ENCODE results near the gene TPX2. TPM values are rescaled to one million over a fixed set of nuclear protein-coding genes. Genes with fewer than 3 reads are reported as not detected.

TPX2 gene
- polyA plus RNA-seq, 3 donors: 38.2 to 61.1 (median 58.2) TPM

GRCh38 chr20:31837896-31838397, 98.9 kb downstream of the TPX2 start:
- no peak for DNase-seq (ENCODE audit: extremely low read depth in 1 of 11, low read depth in 9 of 11, low spot score in 4 of 11)

- no peak for DNase-seq (ENCODE audit: extremely low read depth in 1 of 11, low read depth in 9 of 11, low spot score in 4 of 11)
Measured at GRCh38 chr20:31838646-31839292, 99.7 kb downstream of the TPX2 start.

DNA sequence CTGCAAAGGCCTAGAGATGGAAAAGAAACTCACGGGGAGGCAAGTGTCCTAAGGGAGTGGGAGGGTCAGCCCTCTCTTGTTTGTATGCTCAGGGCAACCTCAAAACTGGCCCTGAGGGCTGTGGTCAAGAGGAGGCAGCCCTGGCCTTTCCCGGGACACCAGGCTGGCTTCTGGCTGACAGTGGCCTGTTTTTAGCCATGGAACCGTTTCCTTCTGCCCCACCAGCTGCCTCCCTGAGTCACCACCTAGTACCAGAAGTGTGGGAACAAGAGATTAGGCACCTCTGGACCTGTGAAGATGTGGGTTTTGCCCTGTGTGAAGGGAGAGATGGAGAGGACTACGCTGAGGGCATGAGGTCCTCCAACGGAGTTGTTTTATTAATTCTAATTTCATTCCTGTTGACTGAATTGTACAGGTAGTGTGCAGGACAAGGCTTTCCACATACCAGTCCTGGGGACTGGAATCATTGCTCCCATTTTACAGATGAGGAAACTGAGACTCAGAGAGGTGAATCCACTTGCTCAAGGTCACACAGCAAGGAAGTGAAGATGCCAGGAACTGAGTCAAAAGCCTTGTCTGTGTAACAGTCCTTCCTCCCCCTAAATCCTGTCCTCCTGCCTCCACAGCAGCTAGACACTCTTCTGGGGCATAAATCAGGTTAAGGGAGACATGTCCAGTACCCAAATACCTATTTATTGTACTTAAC, 100.8 kb downstream of the TPX2 start:
- no peak for DNase-seq (ENCODE audit: extremely low read depth in 1 of 11, low read depth in 9 of 11, low spot score in 4 of 11)

GRCh38 chr20:31840906-31841816, 102.1 kb downstream of the TPX2 start:
- DNase-seq (ENCODE audit: extremely low read depth in 1 of 11, low read depth in 9 of 11, low spot score in 4 of 11): no peak

- no peak for DNase-seq (ENCODE audit: extremely low read depth in 1 of 11, low read depth in 9 of 11, low spot score in 4 of 11)
Measured at GRCh38 chr20:31841928-31842327, 102.8 kb downstream of the TPX2 start.

DNA sequence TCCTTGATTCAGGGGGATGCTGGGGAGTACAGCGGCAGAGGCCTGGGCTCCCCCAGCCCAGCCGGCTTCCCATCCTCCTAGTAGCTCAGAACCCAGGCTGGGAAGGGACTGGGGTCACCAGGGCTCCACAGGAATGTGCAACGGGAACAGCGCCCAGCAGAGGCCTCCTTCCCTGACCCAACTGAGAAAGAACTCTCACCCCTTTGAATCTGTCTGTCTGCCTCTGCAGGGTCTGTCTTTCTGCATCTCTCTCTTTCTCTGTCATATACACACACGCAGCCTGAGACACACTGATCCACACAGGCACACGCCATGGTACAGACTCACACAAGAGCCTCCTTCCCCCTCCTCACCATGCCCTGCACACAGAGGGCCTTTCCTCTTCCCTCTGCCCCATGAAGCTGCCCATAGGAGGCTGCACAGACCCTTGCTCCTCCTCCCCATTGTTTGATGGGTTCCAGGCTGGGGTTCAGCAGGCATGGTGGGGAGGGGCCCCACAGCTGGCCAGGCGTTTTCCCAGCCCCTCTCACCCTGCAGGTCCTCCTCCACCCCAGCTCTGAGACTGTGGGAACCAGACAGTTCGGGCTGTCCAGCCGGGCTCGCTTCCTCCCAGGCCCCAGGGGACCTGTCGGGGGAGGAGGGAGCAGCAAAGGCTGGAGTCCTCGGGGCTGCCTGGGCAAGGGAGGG, 103.5 kb downstream of the TPX2 start:
- peak in 6 of 11 donors; percentile 65 to 78 (median 75) for DNase-seq (ENCODE audit: extremely low read depth in 1 of 11, low read depth in 9 of 11, low spot score in 4 of 11)

GRCh38 chr20:31843288-31843687, 104.2 kb downstream of the TPX2 start:
- DNase-seq (ENCODE audit: extremely low read depth in 1 of 11, low read depth in 9 of 11, low spot score in 4 of 11): no peak

DNA sequence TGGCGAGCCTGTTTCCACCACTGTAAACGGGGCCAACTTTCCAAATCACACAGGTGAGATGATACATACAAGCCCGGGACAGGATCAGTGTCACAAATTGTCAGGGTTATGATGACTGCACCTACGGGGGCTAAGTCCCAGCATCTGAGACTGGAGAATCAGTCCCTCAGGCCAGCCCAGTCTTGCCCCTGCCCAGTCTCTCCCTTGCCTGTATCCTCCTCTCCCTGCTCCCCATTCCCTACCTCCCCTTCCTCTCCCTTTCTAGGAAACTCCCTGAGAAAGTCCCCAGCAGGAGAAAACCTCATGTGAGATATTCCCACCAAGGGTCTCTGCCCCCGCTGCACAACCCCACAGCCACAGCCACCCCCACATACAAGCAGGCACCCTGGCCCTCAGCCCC, 104.8 kb downstream of the TPX2 start:
- no peak for DNase-seq (ENCODE audit: extremely low read depth in 1 of 11, low read depth in 9 of 11, low spot score in 4 of 11)

DNA sequence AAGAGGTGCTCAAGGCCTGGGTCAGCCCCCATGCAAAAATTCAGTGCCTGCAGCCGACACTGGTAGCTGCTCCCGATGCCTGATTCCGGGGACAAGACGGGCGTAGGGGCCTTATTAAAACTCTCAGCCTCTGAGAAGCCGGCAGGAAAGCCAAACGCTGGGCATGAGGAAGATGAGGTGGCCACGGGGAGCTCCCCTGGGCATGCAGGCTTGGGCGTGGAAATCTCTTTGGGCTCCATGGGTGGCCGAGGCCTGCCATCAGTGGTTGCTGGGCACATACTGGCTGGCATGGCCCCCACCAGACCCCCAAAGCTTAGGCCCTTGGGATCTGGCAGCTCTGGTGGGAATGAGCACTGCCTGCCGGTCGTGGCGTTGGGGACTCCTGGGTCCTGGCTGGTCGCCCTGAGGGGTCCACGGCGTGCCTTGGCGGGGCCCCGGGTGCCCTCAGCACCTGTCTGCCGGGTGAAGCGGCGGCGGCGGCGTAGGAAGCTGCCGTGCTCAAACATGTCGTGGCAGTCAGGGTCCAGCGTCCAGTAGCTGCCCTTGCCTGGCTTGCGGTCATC, 105.7 kb downstream of the TPX2 start:
- no peak for DNase-seq (ENCODE audit: extremely low read depth in 1 of 11, low read depth in 9 of 11, low spot score in 4 of 11)

DNA sequence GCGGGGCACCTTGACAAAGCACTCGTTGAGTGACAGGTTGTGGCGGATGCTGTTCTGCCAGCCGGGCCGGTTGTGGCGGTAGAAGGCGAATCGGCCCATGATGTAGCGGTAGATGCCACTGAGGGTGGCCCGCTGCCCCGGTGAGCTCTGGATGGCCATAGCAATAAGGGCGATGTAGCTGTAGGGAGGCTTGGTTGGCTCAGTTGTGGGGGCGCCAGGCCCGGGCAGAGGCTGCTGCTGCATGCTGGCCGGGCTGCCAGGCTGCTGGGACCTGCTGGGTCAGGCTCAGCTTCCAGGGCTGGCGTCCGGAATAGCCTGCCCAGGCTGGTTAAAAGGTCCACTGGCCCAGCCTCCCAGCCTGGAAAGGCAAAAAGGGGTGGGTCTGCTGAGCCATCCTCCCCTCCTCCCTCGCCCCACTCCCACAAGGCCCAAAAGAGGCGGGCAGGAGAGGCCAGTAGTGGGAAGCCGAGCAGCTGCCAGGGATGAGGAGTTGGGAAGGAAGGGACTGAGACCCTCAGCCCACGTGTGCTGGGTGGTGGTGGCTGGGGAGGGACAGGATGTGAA, 106.3 kb downstream of the TPX2 start, which contains the start of gene FOXS1:
TSS of gene FOXS1 (minus strand) at position 305 of the 564 bp plus-strand sequence. CDS start at position 243, 62 bp downstream.
- peak in 6 of 11 donors; percentile 57 to 77 (median 69) for DNase-seq (ENCODE audit: extremely low read depth in 1 of 11, low read depth in 9 of 11, low spot score in 4 of 11)

- DNase-seq (ENCODE audit: extremely low read depth in 1 of 11, low read depth in 9 of 11, low spot score in 4 of 11): no peak
Measured at GRCh38 chr20:31846793-31847138, 107.7 kb downstream of the TPX2 start.

- DNase-seq (ENCODE audit: extremely low read depth in 1 of 11, low read depth in 9 of 11, low spot score in 4 of 11): no peak
Measured at GRCh38 chr20:31848088-31848999, 109.3 kb downstream of the TPX2 start.

GRCh38 chr20:31849306-31849930, 110.3 kb downstream of the TPX2 start:
- no peak for DNase-seq (ENCODE audit: extremely low read depth in 1 of 11, low read depth in 9 of 11, low spot score in 4 of 11)
